ENCODE data around the gene RAET1E.
A peak's percentile ranks its signal among the peaks of the same experiment; 100 is the strongest.

RAET1E gene

GRCh38 chr6:149890629-149891045 lies 7.3 kb downstream of the RAET1E start:
- DNase-seq (ENCODE audit: low read depth) = no peak

- no peak for DNase-seq (ENCODE audit: low read depth)
These were observed 8.6 kb downstream of the RAET1E start for GRCh38 chr6:149889326-149889725.

- DNase-seq (ENCODE audit: low read depth) = no peak
These were observed 9.3 kb downstream of the RAET1E start for GRCh38 chr6:149888659-149889058.

- no peak for DNase-seq (ENCODE audit: low read depth)
These were observed 9.8 kb downstream of the RAET1E start for GRCh38 chr6:149888093-149888492.

GRCh38 chr6:149887343-149887742 lies 10.6 kb downstream of the RAET1E start:
- no peak for DNase-seq (ENCODE audit: low read depth)

GRCh38 chr6:149885888-149886287 lies 12.0 kb downstream of the RAET1E start:
- DNase-seq (ENCODE audit: low read depth) = no peak

GRCh38 chr6:149884617-149885016 lies 13.3 kb downstream of the RAET1E start:
- DNase-seq (ENCODE audit: low read depth) = no peak

GRCh38 chr6:149884215-149884614 lies 13.7 kb downstream of the RAET1E start:
- DNase-seq (ENCODE audit: low read depth) = no peak

- DNase-seq (ENCODE audit: low read depth) = no peak
These were observed 16.1 kb downstream of the RAET1E start for GRCh38 chr6:149881860-149882259.

- no peak for DNase-seq (ENCODE audit: low read depth)
These were observed 16.7 kb downstream of the RAET1E start for GRCh38 chr6:149881066-149881766.

- DNase-seq (ENCODE audit: low read depth) = no peak
These were observed 20.3 kb downstream of the RAET1E start for GRCh38 chr6:149877659-149878058.

- no peak for DNase-seq (ENCODE audit: low read depth)
These were observed 21.5 kb downstream of the RAET1E start for GRCh38 chr6:149876241-149876933.

- DNase-seq (ENCODE audit: low read depth) = no peak
These were observed 25.7 kb downstream of the RAET1E start for GRCh38 chr6:149872233-149872632.

- no peak for DNase-seq (ENCODE audit: low read depth)
These were observed 26.7 kb downstream of the RAET1E start for GRCh38 chr6:149871182-149871581.

- DNase-seq (ENCODE audit: low read depth) = no peak
These were observed 28.5 kb downstream of the RAET1E start for GRCh38 chr6:149869275-149869892.

- DNase-seq (ENCODE audit: low read depth) = no peak
These were observed 29.9 kb downstream of the RAET1E start for GRCh38 chr6:149867876-149868640.

- DNase-seq (ENCODE audit: low read depth) = no peak
These were observed 33.1 kb downstream of the RAET1E start for GRCh38 chr6:149864578-149865535.

GRCh38 chr6:149863698-149864577 lies 34.0 kb downstream of the RAET1E start, which contains the start of gene LRP11:
Gene LRP11, minus strand, starts transcription at chr6:149864359. Its CDS starts 339 bp downstream, at chr6:149864020.
- DNase-seq (ENCODE audit: low read depth) = peak; percentile 66

GRCh38 chr6:149862922-149863697 lies 34.8 kb downstream of the RAET1E start:
- peak; percentile 13 for DNase-seq (ENCODE audit: low read depth)
